Endothelial cell of hepatic sinusoid (primary cell): ENCODE measurements around the gene ULK3.

Experiments used
- in situ Hi-C: cut with HindIII; loops from 2 replicates; pipeline ENCODE4 v1.10.0; 2017; ENCODE audit warnings: low sequenced_read_pairs

Gene ULK3

DNA sequence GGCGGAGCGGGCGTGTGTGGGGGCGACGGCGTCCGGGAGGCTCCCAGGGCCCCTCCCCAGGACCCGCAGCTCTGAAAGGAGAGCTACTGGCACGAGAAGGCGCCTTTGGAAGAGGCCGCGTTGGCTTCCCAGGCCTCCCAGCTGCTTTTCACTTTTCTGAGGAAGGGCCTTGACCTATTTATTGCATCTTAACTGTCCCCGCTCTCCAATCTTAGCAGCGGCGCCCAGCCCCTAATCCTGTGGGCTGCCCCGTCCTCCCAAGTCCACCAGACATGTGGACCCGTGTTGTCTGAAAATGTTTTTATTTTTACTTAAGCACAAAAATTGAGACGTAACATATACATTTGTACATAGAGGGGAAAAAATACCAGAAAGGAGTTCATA is 481 bp upstream of the ULK3 start:
- in situ Hi-C loops = no loop called here

DNA sequence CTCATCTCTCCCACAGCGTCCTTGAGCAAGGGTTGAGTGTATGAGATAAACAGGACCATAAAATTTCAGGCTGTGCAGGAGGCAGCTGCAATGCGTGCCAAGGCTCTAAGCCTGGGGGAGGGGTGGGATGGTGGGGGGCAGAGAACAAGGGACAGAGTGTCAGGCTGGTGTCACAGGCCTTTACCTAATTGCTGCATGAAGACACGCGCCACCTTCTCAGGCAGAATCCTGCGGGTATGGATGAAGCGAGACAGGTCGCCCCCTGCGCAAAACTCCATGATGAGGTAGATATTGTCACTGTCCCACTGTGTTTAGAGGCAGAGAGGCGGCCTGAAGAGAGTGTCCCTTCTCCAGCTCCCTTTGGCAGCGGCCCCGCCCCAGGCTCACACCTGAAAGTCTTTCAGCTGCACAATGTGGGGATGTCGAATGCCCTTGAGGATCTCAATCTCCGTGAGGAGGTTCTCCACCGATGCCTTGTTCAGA is 1.0 kb downstream of the ULK3 start:
- in situ Hi-C loops = no loop called here

DNA sequence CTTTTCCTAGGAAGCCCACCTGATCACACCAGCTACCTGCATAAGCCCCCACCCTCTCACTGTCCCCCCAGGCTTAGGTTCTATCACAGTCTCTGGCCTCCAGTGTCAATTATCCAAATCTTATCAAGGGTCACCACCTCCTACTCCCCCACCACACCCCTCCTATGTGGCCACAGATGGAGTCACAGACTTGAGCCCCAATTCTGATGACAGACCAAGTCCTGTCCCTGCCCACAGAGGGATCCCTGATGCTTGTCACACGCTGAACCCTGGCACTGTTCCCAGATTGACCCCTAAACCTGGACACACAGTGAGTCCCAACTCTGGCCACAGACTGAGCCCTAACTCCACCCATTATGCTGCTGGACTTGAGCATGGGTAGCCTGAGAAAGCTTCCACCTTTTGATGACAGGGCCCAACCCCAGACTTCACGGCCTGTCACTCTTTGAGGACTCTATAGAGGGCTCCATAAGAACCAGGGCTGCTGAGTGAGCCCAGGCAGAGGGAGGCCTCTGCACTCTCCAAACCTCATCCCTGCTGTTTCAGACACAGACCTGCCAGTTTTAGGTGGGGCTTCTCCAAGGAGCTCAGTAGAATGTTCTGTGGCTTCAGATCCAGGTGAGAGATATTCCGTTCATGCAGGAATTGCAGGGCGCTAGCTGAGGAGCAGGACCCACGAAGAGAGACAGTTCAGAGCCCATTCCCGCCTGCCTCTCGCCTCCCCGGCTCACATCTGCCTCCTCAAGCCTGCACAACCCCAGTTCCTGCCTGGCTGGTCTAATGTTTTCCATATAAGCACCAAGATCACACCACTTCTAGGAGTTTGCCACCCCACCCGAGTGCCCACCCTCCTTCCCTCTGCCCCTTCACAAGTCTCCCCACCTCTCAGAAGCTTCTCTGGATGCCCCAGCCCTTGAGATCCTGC is 1.8 kb downstream of the ULK3 start:
- in situ Hi-C loops = no loop called here

DNA sequence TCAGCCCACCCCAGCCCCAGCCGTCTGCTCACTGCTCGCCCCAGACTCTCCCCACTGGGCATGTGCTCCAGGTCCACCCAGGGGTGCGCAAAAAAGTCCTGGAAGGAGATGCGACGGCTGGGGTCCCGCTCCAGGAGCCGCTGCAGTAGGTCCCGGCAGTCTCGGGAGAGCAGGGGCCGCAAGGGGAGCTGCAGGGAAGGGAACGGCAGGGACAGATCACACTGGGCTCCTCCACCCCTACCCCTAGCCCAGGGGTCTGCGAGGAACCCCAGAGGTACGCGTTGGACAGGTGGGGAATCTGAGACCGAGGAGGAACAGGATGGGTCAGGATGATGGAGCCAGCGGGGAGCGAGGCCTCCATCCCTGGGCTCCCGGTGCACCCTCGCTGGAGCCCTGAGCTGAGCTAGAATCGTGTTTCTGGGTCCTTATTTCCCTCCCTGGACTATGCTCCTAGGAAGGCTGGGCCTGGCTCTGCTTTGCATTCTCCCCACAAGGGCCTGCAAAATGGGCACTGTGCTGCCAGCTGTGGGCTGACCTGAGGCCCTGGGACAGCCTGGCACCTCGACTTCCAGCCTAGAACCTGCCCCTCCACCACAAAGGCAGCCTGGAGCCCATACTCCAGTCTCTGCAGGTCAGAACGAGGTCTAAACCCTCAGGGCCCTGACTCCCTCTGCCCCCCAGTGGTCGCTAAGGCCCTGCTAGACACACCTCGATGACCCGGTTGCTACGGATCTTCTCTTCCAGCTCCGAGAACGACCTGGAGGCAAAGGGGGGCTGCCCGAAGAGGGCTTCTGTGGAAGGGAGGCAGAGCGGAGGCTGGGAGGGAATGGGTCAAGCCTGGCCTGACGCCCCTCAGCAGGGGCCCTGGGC is 3.2 kb downstream of the ULK3 start:
- in situ Hi-C loops = no loop called here

DNA sequence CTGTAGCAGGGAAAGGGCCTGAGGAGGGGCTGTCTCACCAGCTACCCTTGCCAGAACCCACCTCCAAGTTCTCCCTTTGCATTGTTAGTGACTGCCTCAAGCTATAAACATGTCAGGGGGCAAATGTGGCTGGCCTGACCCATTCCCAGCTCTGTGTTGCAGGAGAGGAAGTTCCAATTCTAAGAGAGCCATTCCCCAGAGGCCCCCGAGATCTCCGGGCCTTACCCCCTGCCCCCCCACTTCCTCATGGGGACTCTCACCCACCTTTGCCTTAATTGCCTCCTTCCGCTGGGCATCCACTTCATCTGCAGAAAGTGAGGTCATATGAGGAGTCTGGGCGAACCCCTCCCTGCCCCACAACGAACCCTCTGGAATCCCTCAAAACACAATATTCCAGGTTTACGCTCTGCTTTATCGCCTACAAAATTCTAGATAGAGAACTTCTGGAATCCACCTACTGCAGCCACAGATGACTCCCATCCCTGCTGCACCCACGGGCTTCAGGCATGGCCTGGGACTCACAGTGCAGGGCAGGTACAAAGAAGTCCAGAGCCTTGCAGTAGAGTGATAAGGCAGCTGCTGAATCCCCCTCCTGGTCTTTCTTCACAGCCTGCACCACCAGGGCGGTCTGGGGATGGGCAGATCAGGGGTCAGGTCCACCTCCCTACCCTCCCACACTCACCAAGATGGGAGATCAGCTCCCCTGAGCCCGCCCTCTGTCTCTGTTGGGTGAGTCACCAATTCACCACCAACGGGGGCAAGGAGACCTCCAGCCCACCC is 4.0 kb downstream of the ULK3 start:
- in situ Hi-C loops = no loop called here

DNA sequence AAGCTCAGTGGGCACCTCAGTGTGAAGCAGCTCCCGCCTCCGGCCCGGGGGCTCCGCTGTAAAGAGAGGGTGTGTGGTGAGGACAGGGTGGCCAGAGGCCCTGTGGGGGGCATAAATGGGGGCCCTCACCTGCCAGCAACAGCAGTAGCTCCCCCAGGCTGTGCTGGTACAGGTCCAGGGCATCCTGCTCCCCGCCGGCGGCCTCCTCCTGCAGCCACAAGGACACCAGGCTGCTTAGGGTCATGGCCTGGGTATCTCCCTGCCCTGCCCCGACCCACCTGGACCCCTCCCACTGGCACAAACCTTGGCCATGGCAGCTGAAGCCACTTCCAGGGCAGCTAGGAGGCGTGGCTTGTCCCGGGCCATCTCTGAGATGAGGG is 4.8 kb downstream of the ULK3 start:
- in situ Hi-C loops = no loop called here

DNA sequence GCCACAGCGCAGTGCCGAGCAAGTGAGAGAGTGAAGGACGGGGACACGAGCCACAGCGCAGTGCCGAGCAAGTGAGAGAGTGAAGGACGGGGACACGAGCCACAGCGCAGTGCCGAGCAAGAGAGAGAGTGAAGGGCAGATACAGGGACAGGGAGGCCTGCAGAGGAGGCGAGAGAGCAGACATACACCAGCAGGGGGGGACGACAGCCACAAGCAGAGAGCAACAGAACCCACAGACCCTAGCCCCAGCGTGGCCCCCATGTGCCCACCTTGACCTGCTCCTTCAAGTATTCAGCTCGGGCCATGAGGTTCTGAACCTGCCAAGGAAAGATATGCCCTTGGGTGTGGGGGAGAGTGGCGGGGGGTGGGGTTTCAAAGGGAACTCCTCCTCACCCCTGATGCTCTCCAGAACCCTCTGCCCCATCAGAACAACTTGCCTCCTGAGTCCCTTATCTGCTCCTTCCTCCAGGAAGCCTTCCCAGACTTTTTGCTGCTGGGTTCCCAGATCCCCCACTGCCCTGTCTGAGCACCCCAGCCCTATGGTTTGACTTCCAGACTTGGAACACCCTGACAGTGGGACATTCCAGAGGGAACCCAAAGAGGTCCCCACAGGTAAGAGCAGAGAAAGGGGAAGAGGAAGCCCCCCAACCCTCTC is 5.3 kb downstream of the ULK3 start:
- in situ Hi-C loops = no loop called here

DNA sequence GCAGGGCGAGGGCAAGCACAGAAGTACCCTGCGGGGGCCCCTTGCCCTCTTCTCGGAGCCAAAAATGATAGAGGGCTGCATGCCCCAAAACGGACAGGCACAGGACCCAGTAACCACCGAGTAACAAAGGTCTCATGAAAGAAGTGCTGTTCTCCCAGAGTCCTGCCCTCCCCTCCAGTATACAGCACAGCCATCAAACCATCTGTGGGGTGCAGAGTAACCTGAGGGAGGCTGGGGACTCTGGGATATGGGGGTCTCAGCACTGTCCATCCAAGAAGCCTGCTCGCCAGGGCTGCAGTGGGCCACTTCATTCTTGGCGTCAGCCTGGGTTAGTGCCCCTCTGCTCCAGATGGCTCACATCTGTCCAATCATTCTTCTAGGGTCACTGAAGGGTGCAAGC is 6.1 kb downstream of the ULK3 start:
- in situ Hi-C loops = no loop called here

DNA sequence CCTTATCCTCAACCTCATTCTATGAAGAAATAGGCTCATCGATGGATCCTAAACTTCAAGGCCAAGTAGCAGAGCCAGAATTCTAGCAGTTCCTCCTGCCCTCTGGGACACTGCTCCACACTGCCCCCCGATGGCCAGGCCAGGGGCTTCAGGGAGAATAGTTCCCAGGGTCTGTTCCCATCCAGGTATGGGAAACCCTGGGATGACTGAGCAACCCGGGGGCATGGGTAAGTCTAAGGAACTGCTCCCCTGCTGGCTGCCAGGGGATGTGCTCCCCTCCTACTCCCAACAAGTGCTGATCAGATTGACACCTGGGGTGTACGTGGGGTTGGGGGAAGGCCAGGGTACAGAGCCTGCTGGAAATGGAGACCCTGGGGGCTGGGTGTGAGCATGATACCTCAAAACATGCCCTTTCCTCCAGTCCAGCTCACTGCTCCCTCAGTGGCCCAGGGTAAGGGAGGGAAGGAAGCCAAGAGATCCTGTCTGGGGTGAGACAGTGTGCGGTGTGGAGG is 7.6 kb downstream of the ULK3 start:
- in situ Hi-C loops = no loop called here

DNA sequence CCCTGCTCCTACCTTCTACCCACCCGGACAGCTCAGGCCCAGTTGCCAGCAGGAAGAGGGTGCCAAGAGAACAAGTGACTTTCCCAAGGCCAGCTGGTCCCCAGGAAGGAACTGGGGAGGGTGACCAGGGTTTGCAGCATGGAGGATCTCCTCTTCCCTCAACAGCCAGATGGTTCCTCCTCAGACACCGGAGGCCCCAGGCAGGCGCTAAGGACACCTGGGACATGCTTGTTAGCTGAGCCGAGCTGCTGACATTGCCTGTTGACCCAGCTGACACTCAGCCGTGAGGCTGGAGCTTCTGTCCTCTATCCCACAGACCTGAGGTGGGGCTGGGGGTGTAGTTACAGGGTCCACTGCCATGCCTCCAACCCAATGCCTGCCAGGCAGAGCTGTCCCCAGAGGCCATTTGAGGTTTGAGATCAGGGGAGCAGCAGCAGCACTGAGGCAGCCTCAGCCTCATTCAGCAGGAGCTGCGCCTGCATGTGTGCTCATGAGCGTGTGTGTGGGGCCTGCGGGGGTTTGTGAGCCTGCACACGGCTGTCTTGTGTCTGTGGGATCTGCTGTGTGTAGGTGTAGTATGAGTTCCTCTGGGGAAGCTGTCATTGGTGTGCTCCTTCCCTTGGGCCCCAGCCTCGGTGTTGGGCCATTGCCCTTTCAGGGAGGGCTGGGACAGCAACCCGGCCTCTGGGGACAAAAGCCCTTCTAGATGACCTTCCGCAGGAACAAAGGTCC is 9.4 kb downstream of the ULK3 start:
- in situ Hi-C loops = no loop called here

DNA sequence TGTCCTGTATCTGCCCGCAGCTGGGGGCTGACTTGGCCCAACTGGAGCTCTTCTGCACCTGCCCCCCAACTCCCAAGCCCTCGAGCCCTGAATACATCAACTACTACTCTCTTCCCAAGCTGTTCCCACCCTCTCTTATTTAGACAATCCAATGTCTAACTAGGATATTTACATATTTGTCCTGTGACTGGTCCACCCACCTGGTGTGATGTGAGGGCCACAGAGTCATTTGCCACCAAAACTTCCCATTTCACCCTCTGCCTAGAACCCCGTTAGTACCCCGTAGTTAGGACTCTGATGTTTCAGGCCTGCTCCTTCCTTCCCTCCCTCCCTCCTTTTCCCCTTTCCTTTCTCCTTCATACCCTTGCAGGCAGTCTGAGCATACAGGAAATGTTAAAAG is 10.1 kb downstream of the ULK3 start:
- in situ Hi-C loops = no loop called here

DNA sequence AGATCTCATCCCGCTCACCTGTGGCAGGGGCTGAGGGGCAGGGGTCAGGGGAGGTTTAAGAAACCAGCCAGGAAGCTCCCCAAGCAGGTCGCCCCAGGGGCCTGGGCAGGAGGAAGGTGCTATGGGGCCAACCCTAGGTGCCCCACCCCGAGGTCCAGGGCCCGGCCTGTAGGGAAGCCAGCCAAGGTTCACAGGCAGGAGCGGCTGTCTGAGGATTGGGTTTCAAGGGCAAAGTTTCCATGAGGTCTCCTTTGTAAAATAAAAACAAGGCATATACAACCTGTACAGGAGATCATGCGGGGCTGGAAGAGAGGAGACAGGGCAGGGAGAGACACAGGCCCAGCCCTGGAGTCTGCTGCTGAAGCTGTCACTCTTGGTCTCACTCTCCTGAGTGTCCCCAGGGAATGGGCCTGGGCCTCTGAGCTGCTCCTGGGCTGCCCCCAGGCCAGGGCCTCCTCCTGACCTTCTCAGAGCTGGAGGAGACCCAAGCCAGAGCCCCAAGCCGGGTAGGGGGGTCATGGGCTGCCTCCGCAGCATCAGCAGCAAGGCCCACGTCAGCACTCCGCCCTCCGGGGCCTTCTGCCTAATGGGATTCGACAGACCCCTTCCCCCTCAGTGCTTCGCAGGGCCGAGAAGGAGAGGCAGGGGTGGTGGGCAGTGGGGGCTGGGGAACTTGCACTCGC is 11.0 kb downstream of the ULK3 start:
- in situ Hi-C loops = no loop called here

DNA sequence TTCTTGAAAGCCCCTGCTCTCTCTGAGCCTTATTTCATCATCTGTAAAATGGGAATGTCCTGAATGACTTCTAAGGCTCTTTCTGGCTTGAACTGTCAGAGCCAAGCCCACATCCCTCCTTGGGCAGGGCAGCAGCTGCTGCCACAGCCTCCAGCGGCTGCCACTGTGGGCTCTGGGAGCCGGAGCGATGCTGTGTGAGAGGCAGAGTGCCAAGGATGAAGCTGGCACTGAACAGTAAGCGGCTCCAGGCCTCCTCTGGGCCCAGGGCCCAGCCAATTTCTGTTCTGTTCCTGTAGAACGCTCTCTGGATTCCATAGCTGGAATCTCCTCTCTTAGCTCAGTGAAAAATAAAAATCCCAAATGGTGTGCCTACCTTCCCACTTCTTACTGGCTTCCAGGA is 12.1 kb downstream of the ULK3 start:
- in situ Hi-C loops = no loop called here

DNA sequence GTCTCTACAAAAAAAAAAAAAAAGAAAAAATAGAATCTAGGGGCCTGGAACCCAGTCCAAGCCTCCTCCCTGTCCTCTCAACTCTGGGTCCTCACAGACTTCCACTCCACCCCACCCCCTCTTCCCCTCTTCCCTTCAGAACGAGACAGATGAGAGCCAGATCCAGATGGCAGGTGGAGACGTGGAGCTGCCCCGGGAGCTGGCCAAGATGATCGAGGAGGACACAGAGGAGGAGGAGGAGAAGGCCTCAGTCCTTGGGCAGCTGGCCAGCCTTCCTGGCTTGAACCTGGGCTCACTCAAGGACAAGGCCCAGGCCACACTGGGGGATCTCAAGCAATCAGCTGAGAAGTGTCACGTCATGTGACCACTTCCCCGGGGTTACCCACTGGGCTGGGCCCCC is 13.0 kb downstream of the ULK3 start:
- in situ Hi-C loops = no loop called here

DNA sequence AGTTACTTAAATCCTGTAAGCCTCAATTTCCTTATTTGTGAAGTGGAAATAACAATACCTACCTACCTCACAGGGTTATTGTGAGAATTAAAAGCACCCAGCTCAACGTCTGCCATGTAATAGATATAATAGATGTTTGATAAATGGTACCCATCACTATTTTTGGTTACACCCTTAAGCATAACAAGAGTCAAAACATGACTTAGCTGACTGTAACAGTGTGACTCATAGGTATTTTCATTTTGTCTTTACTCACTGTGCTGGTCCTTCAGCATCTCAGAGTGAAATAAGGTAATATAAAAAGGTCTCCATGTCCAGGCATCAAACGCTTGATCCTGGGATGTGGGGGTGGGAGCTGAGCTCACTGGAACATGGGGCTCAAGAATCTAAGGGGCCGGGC is 13.5 kb downstream of the ULK3 start:
- in situ Hi-C loops = no loop called here

DNA sequence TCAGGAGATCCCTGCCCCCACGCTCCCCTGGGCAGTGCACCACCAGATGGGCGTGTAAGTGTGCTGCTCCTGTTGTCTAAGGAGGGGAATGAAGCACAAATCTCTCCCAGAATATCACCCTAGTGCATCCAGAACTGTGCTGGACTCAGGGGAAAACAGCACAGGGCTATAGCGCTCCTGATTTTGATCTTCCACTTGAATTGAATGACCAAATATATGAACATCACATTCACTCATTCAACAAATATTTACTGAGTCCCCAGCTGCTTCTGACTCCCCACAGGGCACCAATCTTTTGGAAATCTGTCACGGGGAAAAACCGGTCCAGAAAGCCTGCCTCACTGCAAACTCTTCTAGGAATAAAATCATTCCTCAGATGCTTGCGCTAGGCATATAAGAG is 14.1 kb downstream of the ULK3 start:
- in situ Hi-C loops = no loop called here

DNA sequence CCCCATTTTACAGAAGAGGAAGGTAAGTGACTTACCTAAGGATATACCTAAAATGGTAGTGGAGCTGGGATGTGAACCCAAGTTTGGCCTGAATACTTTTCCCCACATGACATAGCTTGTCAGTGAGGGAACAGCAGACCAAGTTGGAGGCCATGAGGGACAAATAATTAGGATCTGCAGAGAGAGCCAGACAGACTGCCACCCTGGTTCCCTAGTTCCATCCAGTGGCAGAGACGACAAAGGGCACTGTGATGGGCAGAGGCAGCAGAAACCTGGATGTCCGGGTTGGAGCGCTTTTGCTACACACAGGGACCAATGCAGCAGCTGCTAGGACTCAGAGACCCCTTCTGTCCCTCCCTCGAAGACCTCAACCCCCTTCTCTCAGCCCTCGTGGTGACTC is 15.3 kb downstream of the ULK3 start:
- in situ Hi-C loops = no loop called here

DNA sequence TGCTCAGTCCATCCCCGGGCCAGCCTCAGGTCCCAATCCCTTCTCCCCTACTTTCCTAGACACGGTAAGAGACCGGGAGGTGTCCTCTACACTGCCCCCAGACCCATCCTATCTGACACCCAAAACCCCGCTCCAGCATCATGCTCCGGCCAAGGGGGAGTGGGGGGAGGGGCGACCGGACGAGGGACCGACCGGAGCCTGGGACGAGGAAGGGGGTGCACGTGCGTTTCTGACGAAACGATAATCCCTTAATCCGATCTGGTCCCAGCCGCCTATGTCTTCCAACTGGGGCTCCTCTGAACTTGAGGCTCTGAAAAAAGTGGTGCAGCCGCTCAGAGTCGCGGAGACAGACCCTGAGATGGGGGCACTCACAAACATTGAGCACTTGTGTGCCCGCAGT is 16.0 kb downstream of the ULK3 start:
- in situ Hi-C loops = no loop called here

DNA sequence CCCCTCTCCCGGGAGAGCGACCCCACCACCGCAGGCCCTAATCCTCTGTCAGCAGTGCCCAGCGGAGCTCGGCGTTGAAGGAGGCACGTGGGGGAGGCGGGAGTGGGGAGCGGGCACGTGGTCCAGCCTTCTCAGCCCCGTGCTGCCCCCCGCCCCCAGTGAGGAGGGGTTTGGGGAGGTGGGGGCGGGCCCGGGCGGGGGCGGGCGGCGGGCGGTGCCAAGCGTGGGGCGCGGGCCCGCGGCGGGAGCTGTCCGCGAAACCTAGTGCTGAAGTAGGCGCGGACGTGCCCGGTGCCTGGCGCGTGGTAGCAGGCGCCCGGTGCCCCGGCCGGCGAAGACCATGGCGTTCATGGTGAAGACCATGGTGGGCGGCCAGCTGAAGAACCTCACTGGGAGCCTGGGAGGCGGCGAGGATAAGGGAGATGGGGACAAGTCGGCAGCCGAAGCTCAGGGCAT is 16.6 kb downstream of the ULK3 start, which contains the start of gene CPLX3:
CPLX3 (plus strand) TSS at position 264 of the 456 bp plus-strand sequence; CDS start at position 341, 77 bp downstream.
- in situ Hi-C loops = no loop called here
